Suprapubic skin (tissue), 4 donors: ENCODE results near the gene GNAI2.

Experiments
- CTCF ChIP-seq, 2 donors: fragments of 200-600 bp in 1 of 2; fragments of 450-650 bp in 1 of 2; sonication (generic) in 1 of 2; IDR thresholded peaks; one replicate each; pipeline ENCODE4 v1.5.1; 2016 to 2019; ENCODE audit warnings: antibody characterized with exemption in 2 of 2, mild to moderate bottlenecking in 1 of 2, moderate library complexity in 1 of 2
- EP300 ChIP-seq: sonication (generic); formaldehyde crosslinking; IDR thresholded peaks from one replicate; pipeline ENCODE4 v1.6.1; 2017; ENCODE audit warnings: antibody characterized with exemption
- POLR2A ChIP-seq, 2 donors: fragments of 450-650 bp; IDR thresholded peaks; one replicate each; pipeline ENCODE4 v1.6.1; 2017; ENCODE audit warnings: antibody characterized with exemption in 2 of 2, mild to moderate bottlenecking in 2 of 2, moderate library complexity in 2 of 2
- POLR2AphosphoS5 ChIP-seq, 3 donors: sonication (generic); formaldehyde crosslinking; IDR thresholded peaks; one replicate each; pipeline ENCODE4 v1.6.1; 2017; ENCODE audit warnings: antibody characterized with exemption in 3 of 3

DNA sequence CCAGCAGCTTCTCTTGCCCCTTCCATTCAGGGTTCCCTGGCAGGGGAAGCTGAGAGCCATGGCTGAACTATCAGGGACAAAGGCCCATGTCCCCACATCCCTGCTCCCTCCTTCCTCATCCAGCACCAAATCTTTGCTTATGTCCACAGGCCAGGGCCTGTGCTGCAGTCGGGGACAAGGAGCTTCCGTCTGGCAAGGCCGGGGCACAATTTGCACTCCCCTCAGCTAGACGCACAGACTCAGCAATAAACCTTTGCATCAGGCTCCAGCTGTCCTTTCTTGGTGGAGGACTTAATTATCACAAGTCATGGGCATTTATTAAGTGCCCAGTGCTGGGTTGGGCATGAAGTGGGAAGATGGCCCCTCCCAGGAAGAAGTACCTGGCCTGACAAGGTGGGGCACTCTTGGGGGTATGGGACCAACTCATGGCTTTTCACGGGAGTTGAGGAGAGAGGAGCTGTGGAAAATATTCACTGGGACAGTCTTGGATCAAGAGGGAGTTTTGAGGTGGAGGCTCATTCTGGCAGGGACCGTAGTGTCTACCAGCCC, 39.7 kb upstream of the GNAI2 start:
- TF ChIP-seq CTCF (IDR thresholded peaks at IDR 0.05) (no peak), POLR2A (IDR thresholded peaks at IDR 0.05) (no peak), POLR2AphosphoS5 (IDR thresholded peaks at IDR 0.05) (no peak), EP300 (no peak)
